LNCAP (cell line): Measurements from ENCODE around the gene GSTM1.

Experiments used
- CTCF ChIP-seq: fragments of 450-650 bp; IDR thresholded peaks from 2 replicates; pipeline ENCODE4 v1.5.1; 2017; ENCODE audit warnings: mild to moderate bottlenecking

Gene GSTM1

GRCh38 chr1:109732390-109732881 lies 44.8 kb downstream of the GSTM1 start:
- TF ChIP-seq CTCF, result no peak

- no peak for TF ChIP-seq CTCF
These were observed 45.7 kb downstream of the GSTM1 start for GRCh38 chr1:109733236-109733870.

GRCh38 chr1:109739738-109740614 lies 52.4 kb downstream of the GSTM1 start:
- TF ChIP-seq CTCF, result no peak

GRCh38 chr1:109740615-109741373 lies 53.2 kb downstream of the GSTM1 start, which contains the start of gene GSTM3:
TSS of gene GSTM3 (minus strand) at chr1:109741038. CDS start at chr1:109740287, 751 bp downstream.
- no peak for TF ChIP-seq CTCF
